ENCODE measurements around the gene ATF5. TPM values are rescaled to one million over a fixed set of nuclear protein-coding genes. Genes with fewer than 3 reads are reported as not detected.

The ATF5 gene
- total and polyA plus RNA-seq, 10 of the 15 experiments (the other 5 are each of a cell fraction or from before 2014, with no cell fraction given), result 9.1 to 133 (median 24.0) TPM

DNA sequence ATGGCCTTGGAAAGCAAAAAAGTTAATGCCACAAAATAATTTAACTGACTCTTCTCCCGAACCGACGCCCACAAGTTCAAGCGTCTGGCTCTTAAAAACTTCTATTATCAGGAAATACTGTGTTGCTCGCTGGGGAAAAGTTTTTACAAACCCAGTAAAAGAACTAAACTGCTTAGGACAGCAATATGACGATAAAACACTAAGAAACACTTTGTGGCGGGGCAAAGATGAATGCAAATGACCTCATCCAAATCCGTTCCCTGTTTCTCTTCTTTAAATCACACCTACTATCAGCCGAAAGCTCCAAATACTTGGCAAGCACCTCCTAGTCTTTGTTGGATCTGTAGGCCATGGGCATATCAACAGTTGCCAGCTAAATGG is 27.1 kb downstream of the ATF5 start (continued):
- TF ChIP-seq, protein P1, sequence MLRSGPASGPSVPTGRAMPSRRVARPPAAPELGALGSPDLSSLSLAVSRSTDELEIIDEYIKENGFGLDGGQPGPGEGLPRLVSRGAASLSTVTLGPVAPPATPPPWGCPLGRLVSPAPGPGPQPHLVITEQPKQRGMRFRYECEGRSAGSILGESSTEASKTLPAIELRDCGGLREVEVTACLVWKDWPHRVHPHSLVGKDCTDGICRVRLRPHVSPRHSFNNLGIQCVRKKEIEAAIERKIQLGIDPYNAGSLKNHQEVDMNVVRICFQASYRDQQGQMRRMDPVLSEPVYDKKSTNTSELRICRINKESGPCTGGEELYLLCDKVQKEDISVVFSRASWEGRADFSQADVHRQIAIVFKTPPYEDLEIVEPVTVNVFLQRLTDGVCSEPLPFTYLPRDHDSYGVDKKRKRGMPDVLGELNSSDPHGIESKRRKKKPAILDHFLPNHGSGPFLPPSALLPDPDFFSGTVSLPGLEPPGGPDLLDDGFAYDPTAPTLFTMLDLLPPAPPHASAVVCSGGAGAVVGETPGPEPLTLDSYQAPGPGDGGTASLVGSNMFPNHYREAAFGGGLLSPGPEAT (IDR thresholded peaks at IDR 0.05; ENCODE audit: low read depth), result no peak
- TF ChIP-seq POLR2A (IDR thresholded peaks at IDR 0.05; ENCODE audit: low read depth, low read length), result no peak
- no peak for TF ChIP-seq MEF2B (IDR thresholded peaks at IDR 0.05; ENCODE audit: partially characterized antibody, poor library complexity, severe bottlenecking)
- no peak for TF ChIP-seq ZNF384 (IDR thresholded peaks at IDR 0.05; ENCODE audit: borderline replicate concordance, low read depth, low read length)
- TF ChIP-seq BACH1 (IDR thresholded peaks at IDR 0.05; ENCODE audit: borderline replicate concordance), result no peak
- no peak for TF ChIP-seq NFIC (IDR thresholded peaks at IDR 0.05; ENCODE audit: low read depth, low read length)
- no peak for TF ChIP-seq MTA3 (IDR thresholded peaks at IDR 0.05; ENCODE audit: borderline replicate concordance, low read length)
- TF ChIP-seq HDGF (IDR thresholded peaks at IDR 0.05), result no peak

- BruUV-seq (replicated peaks), result no TSS peak
- intact Hi-C loops (cut with micrococcal nuclease; ENCODE audit: unreplicated experiment) (no loop called here), in situ Hi-C loops (cut with MboI) (no loop called here)
- POLR2A ChIA-PET, result interaction anchor here (0.7 kb wide), 1 partner anchor 22 kb away, joined by 3 read pairs; no protein-coding TSS in a partner anchor
- Histone ChIP-seq H3K79me2 (ENCODE audit: control insufficient read depth, insufficient read depth, low read length) (no peaks in the 10 kb centered on the region), H3K4me1 (ENCODE audit: control insufficient read depth, insufficient read depth, low read length) (peaks cover 17% of the 10 kb centered on the region), H3K4me2 (ENCODE audit: control insufficient read depth, insufficient read depth) (no peak overlapping the region), H3K9me3 (replicated peaks; ENCODE audit: control insufficient read depth, insufficient read depth, low read length) (no peaks in the 10 kb centered on the region), H3K4me3 (no peak overlapping the region), H3K9ac (ENCODE audit: control insufficient read depth, insufficient read depth, low read length) (no peak overlapping the region), H3K27ac (ENCODE audit: control insufficient read depth, insufficient read depth) (no peak overlapping the region), H4K20me1 (ENCODE audit: control insufficient read depth, insufficient read depth) (no peaks in the 10 kb centered on the region), H3K27me3 (replicated peaks in 1 of 2; ENCODE audit: control insufficient read depth in 2 of 2, insufficient read depth in 2 of 2, low read length in 1 of 2) (no peaks in the 10 kb centered on the region), H3K36me3 (ENCODE audit: control insufficient read depth in 2 of 2, insufficient read depth in 2 of 2, low read length in 1 of 2) (no peaks in the 10 kb centered on the region), H2AFZ (ENCODE audit: control insufficient read depth, low read depth, low read length) (no peak overlapping the region)
- DNase-seq (ENCODE audit: low read depth, low spot score) (no peak), ATAC-seq (no peak), FAIRE-seq (no peak)
- WGBS (ENCODE audit: insufficient coverage, insufficient replicate concordance, low lambda C conversion rate, missing lambda C conversion rate), result 81% methylated on average over 10 of the region's 10 CpGs
- CTCF ChIA-PET, result interaction anchor here (0.9 kb wide), 1 partner anchor 23 kb away, joined by 3 read pairs; no protein-coding TSS in a partner anchor
- TF ChIP-seq SPI1 (IDR thresholded peaks at IDR 0.05; ENCODE audit: borderline replicate concordance, insufficient read depth, low read depth, low read length), result no peak
- TF ChIP-seq TCF3 (IDR thresholded peaks at IDR 0.05; ENCODE audit: borderline replicate concordance, insufficient read depth, low read depth, low read length), result no peak
- no peak for TF ChIP-seq KDM1A (IDR thresholded peaks at IDR 0.05; ENCODE audit: borderline replicate concordance)
- TF ChIP-seq, protein P2, sequence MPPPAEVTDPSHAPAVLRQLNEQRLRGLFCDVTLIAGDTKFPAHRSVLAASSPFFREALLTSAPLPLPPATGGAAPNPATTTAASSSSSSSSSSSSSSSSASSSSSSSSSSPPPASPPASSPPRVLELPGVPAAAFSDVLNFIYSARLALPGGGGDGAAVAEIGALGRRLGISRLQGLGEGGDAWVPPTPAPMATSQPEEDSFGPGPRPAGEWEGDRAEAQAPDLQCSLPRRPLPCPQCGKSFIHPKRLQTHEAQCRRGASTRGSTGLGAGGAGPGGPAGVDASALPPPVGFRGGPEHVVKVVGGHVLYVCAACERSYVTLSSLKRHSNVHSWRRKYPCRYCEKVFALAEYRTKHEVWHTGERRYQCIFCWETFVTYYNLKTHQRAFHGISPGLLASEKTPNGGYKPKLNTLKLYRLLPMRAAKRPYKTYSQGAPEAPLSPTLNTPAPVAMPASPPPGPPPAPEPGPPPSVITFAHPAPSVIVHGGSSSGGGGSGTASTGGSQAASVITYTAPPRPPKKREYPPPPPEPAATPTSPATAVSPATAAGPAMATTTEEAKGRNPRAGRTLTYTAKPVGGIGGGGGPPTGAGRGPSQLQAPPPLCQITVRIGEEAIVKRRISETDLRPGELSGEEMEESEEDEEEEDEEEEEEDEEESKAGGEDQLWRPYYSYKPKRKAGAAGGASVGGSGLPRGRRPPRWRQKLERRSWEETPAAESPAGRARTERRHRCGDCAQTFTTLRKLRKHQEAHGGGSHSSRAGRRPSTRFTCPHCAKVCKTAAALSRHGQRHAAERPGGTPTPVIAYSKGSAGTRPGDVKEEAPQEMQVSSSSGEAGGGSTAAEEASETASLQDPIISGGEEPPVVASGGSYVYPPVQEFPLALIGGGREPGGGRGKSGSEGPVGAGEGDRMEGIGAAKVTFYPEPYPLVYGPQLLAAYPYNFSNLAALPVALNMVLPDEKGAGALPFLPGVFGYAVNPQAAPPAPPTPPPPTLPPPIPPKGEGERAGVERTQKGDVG (CRISPR knock-in tag; IDR thresholded peaks at IDR 0.05), result no peak
- TF ChIP-seq, protein P3, sequence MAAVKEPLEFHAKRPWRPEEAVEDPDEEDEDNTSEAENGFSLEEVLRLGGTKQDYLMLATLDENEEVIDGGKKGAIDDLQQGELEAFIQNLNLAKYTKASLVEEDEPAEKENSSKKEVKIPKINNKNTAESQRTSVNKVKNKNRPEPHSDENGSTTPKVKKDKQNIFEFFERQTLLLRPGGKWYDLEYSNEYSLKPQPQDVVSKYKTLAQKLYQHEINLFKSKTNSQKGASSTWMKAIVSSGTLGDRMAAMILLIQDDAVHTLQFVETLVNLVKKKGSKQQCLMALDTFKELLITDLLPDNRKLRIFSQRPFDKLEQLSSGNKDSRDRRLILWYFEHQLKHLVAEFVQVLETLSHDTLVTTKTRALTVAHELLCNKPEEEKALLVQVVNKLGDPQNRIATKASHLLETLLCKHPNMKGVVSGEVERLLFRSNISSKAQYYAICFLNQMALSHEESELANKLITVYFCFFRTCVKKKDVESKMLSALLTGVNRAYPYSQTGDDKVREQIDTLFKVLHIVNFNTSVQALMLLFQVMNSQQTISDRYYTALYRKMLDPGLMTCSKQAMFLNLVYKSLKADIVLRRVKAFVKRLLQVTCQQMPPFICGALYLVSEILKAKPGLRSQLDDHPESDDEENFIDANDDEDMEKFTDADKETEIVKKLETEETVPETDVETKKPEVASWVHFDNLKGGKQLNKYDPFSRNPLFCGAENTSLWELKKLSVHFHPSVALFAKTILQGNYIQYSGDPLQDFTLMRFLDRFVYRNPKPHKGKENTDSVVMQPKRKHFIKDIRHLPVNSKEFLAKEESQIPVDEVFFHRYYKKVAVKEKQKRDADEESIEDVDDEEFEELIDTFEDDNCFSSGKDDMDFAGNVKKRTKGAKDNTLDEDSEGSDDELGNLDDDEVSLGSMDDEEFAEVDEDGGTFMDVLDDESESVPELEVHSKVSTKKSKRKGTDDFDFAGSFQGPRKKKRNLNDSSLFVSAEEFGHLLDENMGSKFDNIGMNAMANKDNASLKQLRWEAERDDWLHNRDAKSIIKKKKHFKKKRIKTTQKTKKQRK (IDR thresholded peaks at IDR 0.05; ENCODE audit: low read depth, low read length), result no peak
- no peak for TF ChIP-seq SUPT20H (IDR thresholded peaks at IDR 0.05; ENCODE audit: borderline replicate concordance, control insufficient read depth, low read depth, low read length)
- SMC1A ChIA-PET (ENCODE audit: uncharacterized antibody, unreplicated experiment), result interaction anchor here (1.4 to 1.5 kb wide), 2 partner anchors 19 to 28 kb away, joined by 3 to 5 read pairs; no protein-coding TSS in a partner anchor
- RAD21 ChIA-PET (ENCODE audit: unreplicated experiment), result no interaction called here
Measured at GRCh38 chr19:49957262-49957915, 28.4 kb downstream of the ATF5 start.
